Large intestine (tissue), 3 donors: ENCODE data around the gene HLX. TPM values are rescaled to one million over a fixed set of nuclear protein-coding genes. Genes with fewer than 3 reads are reported as not detected.

ENCODE experiments used
- DNase-seq, 2 donors: peaks; one replicate each; pipeline versions ENCODE4 v3.0.0 to v3.0.0-alpha.2; 2013
- H3K27ac ChIP-seq: one replicate; pipeline ENCODE4 v1.5.1; 2013; ENCODE audit warnings: low read length
- H3K27me3 ChIP-seq: 2 replicates; pipeline ENCODE4 v1.6.1; 2013; ENCODE audit warnings: low read length; ENCODE audit not compliant: control insufficient read depth, insufficient read depth
- H3K36me3 ChIP-seq: 2 replicates; pipeline ENCODE4 v1.6.1; 2013; ENCODE audit warnings: low read length; ENCODE audit not compliant: control insufficient read depth, insufficient read depth
- H3K4me1 ChIP-seq: one replicate; pipeline ENCODE4 v1.6.1; 2013; ENCODE audit warnings: low read length; ENCODE audit not compliant: control insufficient read depth, insufficient read depth
- H3K4me3 ChIP-seq: one replicate; pipeline ENCODE4 v1.5.1; 2013; ENCODE audit warnings: low read length
- H3K9me3 ChIP-seq: one replicate; pipeline ENCODE4 v1.6.1; 2013; ENCODE audit warnings: mild to moderate bottlenecking, low read depth, low read length, moderate library complexity; ENCODE audit not compliant: control insufficient read depth
- WGBS: methylation state at CpG from one replicate; pipeline ENCODE4 v1.1.5; 2013; ENCODE audit warnings: low lambda C conversion rate; ENCODE audit not compliant: insufficient coverage; 5-methylcytosine and 5-hydroxymethylcytosine counted together
- polyA plus RNA-seq: library from polyadenylated mRNA; unstranded; fragments of 120-200 nt; gene quantifications from one replicate; pipeline ENCODE4 v1.2.1, GENCODE V29; 2013

Gene HLX
- polyA plus RNA-seq, 1 donor: 15.9 TPM

DNA sequence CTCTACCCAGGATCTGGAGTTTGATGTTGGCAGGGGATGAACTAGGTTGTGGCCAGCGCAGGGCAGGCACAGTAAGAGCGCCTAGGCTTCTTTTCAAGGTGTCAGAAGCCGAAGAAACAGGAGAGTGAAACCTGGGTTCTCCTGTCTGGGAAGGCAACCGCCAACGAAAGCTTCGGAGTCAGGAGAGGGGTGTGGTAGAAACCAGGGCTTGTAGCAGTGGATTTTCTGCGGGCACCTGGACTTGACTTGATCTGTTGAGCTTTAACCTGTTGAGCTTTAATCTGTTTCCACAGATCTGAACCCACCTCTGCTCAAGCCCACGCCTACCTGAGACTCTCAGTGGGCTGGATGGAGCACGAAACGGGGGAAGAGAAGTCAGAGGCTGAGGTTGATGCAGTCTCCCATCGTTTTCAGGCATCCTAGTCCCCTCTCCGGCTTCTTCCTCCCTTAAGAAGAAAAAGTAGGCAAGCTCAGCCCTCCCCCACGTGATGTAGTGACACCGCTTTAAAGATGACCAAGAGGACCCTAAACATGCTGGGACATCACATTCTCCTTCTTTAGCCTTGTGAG, 9.3 kb downstream of the HLX start:
- no peak for DNase-seq
- Histone ChIP-seq H3K27me3 (peaks cover 97% of the 10 kb centered on the region), H3K9me3 (peaks cover 11% of the 10 kb centered on the region), H3K4me1 (peaks cover 5% of the 10 kb centered on the region), H3K4me3 (no peak overlapping the region), H3K27ac (no peak overlapping the region), H3K36me3 (peaks cover 24% of the 10 kb centered on the region)
- WGBS: no CpG with 5 or more reads among the region's 14 CpGs

- peaks cover 18% of the 10 kb centered on the region for H3K36me3 ChIP-seq
- H3K4me3 ChIP-seq: no peak overlapping the region
- peaks cover 4% of the 10 kb centered on the region for H3K4me1 ChIP-seq
- no CpG with 5 or more reads among the region's 2 CpGs for WGBS
- H3K27me3 ChIP-seq: peaks cover 97% of the 10 kb centered on the region
- H3K27ac ChIP-seq: no peak overlapping the region
- H3K9me3 ChIP-seq: peaks cover 13% of the 10 kb centered on the region
- DNase-seq: no peak
Observed at GRCh38 chr1:220889333-220889732, 10.1 kb downstream of the HLX start.

DNA sequence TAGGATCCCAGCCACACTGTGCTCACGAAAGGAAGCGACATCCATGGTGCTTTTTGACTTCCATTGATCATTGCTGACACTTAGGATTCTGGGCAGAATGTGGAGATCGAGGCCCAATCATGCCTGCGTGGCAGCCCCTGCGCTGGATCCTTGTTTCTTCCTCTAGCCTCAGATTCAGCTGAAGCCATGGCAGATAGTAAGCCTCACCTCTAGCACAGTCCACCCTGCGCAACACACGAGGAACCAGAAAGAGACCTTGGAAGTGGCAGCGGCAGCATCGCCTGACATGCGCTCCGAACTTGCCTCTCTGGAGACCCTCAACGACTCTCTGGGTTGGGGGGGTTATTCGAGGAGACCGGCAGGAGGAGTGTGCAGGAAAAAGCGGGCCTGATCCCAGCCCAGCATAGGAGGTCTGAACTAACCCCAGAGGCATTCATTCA, 10.6 kb downstream of the HLX start:
- WGBS: no CpG with 5 or more reads among the region's 15 CpGs
- peaks cover 11% of the 10 kb centered on the region for H3K9me3 ChIP-seq
- no peak for DNase-seq
- H3K4me1 ChIP-seq: peaks cover 4% of the 10 kb centered on the region
- peaks cover 98% of the 10 kb centered on the region for H3K27me3 ChIP-seq
- no peak overlapping the region for H3K27ac ChIP-seq
- peaks cover 13% of the 10 kb centered on the region for H3K36me3 ChIP-seq
- no peak overlapping the region for H3K4me3 ChIP-seq

DNA sequence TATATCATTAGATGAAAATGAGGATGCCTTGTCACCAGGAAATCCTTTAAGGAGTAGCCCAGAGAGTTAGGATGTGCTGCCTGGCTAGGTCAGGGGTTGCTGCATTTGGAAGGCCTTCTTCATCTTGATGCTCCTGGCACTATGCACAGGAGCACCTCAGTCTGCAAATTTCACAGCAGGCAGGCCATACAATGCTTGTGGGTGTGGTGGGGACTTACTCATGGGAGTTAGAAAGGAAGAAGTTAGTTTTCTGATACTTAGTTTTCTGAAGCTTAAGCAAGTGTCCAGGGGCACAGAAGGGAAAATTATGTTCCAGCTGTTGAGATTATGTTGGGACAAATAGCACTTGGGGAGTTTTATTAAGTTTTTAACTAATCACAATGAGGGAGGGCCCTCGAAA, 11.4 kb downstream of the HLX start:
- Histone ChIP-seq H3K27ac (no peak overlapping the region), H3K9me3 (peaks cover 14% of the 10 kb centered on the region), H3K27me3 (peaks cover 98% of the 10 kb centered on the region), H3K4me1 (peaks cover 4% of the 10 kb centered on the region), H3K4me3 (no peak overlapping the region), H3K36me3 (peaks cover 5% of the 10 kb centered on the region)
- WGBS: no CpG with 5 or more reads among the region's 1 CpG
- no peak for DNase-seq

GRCh38 chr1:220891224-220892085, 12.2 kb downstream of the HLX start:
- DNase-seq: no peak
- H3K4me3 ChIP-seq: no peak overlapping the region
- peaks cover 14% of the 10 kb centered on the region for H3K9me3 ChIP-seq
- peaks cover 98% of the 10 kb centered on the region for H3K27me3 ChIP-seq
- WGBS: no CpG with 5 or more reads among the region's 47 CpGs
- H3K36me3 ChIP-seq: no peaks in the 10 kb centered on the region
- H3K27ac ChIP-seq: no peak overlapping the region
- H3K4me1 ChIP-seq: peaks cover 4% of the 10 kb centered on the region

DNA sequence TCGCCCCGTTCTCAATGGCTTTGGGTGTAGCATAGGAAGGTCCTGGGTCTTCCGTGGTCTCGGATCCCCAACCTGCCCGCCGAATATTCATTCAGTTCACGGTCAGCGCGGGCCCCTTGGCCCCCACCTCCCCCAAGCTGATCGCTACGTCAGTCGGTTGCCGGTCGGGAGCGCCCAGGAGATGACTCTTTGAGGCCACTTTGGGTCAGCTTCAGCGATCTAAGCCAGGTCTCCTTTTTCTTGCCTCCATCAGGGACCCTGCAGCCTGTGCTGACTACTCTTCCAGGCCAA, 12.8 kb downstream of the HLX start:
- Histone ChIP-seq H3K27me3 (peaks cover 97% of the 10 kb centered on the region), H3K36me3 (no peaks in the 10 kb centered on the region), H3K4me3 (no peak overlapping the region), H3K4me1 (peaks cover 4% of the 10 kb centered on the region), H3K27ac (no peak overlapping the region), H3K9me3 (peaks cover 14% of the 10 kb centered on the region)
- WGBS: no CpG with 5 or more reads among the region's 16 CpGs
- DNase-seq: no peak

- Histone ChIP-seq H3K4me1 (no peaks in the 10 kb centered on the region), H3K36me3 (no peaks in the 10 kb centered on the region), H3K27ac (no peak overlapping the region), H3K9me3 (peaks cover 11% of the 10 kb centered on the region), H3K4me3 (no peak overlapping the region), H3K27me3 (peaks cover 87% of the 10 kb centered on the region)
- DNase-seq: no peak
- 55% methylated on average over 5 of the region's 18 CpGs for WGBS
Observed at GRCh38 chr1:220892997-220893700, 13.9 kb downstream of the HLX start.

GRCh38 chr1:220893701-220894024, 14.4 kb downstream of the HLX start:
- Histone ChIP-seq H3K4me3 (peak overlapping the region; percentile 27), H3K27me3 (peaks cover 82% of the 10 kb centered on the region), H3K36me3 (no peaks in the 10 kb centered on the region), H3K4me1 (no peaks in the 10 kb centered on the region), H3K9me3 (peaks cover 11% of the 10 kb centered on the region), H3K27ac (no peak overlapping the region)
- WGBS: 33% methylated on average over 1 of the region's 11 CpGs
- DNase-seq: no peak

DNA sequence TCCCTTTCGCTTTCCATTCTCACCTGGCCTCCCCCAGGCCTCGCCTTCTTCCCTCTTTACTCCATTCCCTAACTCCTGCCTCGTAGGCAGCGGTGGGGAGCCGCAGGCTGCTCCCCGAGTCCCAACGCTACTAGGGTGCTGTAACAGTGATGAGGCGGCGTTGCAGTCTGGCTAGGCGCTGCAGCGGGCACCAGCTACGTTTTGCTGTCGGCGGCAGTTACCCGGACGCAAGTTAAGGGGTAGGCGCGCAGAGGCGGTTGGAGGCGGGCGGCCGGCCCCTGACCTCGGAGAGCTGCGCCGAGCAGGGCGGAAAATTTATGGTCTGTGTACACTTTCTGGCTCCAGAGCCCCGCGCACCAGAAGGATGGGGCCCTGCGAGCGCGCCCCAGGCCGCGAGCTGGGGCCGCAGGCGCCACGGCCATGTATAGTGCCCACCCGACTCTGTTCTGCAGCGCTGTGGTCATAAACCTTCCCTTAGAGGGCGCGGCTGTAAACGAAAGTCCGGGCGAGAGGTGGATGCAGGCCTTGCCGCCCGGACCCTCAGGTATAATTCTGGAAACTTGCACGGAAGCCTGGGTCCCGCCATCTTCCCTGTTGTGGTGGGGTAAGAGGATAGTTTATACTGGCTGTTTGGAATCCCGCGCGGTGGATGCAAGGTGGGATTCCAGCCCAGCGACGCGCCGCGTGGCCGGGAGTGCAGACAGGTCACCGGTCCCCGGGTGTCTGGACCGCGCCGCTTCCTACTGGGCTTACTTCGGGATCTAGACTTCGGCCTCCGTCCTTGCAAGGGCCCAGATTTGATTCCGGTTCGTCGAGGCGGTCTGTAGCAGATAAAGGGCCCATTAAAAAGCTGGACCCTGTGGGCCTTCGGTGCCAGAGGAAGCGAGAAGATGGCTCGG, 15.0 kb downstream of the HLX start:
- WGBS: no CpG with 5 or more reads among the region's 71 CpGs
- Histone ChIP-seq H3K27me3 (peaks cover 76% of the 10 kb centered on the region), H3K9me3 (peaks cover 11% of the 10 kb centered on the region), H3K36me3 (no peaks in the 10 kb centered on the region), H3K4me1 (no peaks in the 10 kb centered on the region), H3K27ac (no peak overlapping the region), H3K4me3 (peak overlapping the region; percentile 27)
- DNase-seq: peak in 1 of 2 donors; percentile 38

- Histone ChIP-seq H3K9me3 (peaks cover 11% of the 10 kb centered on the region), H3K27ac (no peak overlapping the region), H3K27me3 (peaks cover 70% of the 10 kb centered on the region), H3K36me3 (no peaks in the 10 kb centered on the region), H3K4me1 (no peaks in the 10 kb centered on the region), H3K4me3 (no peak overlapping the region)
- DNase-seq: no peak
- 93% methylated on average over 2 of the region's 13 CpGs for WGBS
Observed at GRCh38 chr1:220894924-220895256, 15.6 kb downstream of the HLX start.
